DND-41 (cell line): ENCODE measurements around the gene MED14.

Experiments
- ATAC-seq: fragments of 200-7000 bp; cut with Tn5 transposase; 3 replicates; pipeline ENCODE4 v1.9.1; 2021; ENCODE audit warnings: low read depth; ENCODE audit not compliant: insufficient read depth
- DNase-seq: peaks from one replicate; pipeline ENCODE4 v3.0.0-alpha.2; 2020
- H2AFZ ChIP-seq: 2 replicates; pipeline ENCODE4 v1.6.0; 2012; ENCODE audit warnings: low read depth, low read length
- H3K27ac ChIP-seq: 2 replicates; pipeline ENCODE4 v1.5.1; 2012; ENCODE audit warnings: low read length, inconsistent platforms
- H3K27me3 ChIP-seq: fragments of 200-600 bp; sonication (generic); 2 replicates; pipeline ENCODE4 v1.6.0; 2012; ENCODE audit warnings: low read length, mild to moderate bottlenecking, inconsistent platforms; ENCODE audit not compliant: insufficient read depth, poor library complexity
- H3K36me3 ChIP-seq: 2 replicates; pipeline ENCODE4 v1.5.1; 2012; ENCODE audit warnings: low read length, inconsistent platforms; ENCODE audit not compliant: insufficient read depth
- H3K4me1 ChIP-seq: 2 replicates; pipeline ENCODE4 v1.5.1; 2012; ENCODE audit warnings: mild to moderate bottlenecking, low read length; ENCODE audit not compliant: insufficient read depth
- H3K4me2 ChIP-seq: 2 replicates; pipeline ENCODE4 v1.6.0; 2012; ENCODE audit warnings: mild to moderate bottlenecking, moderate library complexity, low read length, inconsistent platforms; ENCODE audit not compliant: insufficient read depth
- H3K4me3 ChIP-seq, 2 experiments: fragments of 200-600 bp in 1 of 2; shearing (Covaris generic) in 1 of 2; 2 replicates each; pipeline ENCODE4 v1.5.1; 2012 to 2016; ENCODE audit warnings: inconsistent platforms in 2 of 2, low read length in 2 of 2, mild to moderate bottlenecking in 2 of 2, low read depth in 1 of 2, moderate library complexity in 1 of 2
- H3K79me2 ChIP-seq: 2 replicates; pipeline ENCODE4 v1.6.0; 2012; ENCODE audit warnings: low read length, inconsistent platforms; ENCODE audit not compliant: insufficient read depth
- H3K9ac ChIP-seq: 2 replicates; pipeline ENCODE4 v1.6.0; 2012; ENCODE audit warnings: low read depth, mild to moderate bottlenecking, inconsistent platforms, low read length, moderate library complexity
- H3K9me3 ChIP-seq: 2 replicates; pipeline ENCODE4 v1.5.1; 2012; ENCODE audit warnings: low read length, moderate library complexity, mild to moderate bottlenecking, inconsistent platforms; ENCODE audit not compliant: insufficient read depth, severe bottlenecking
- H4K20me1 ChIP-seq: 2 replicates; pipeline ENCODE4 v1.6.0; 2012; ENCODE audit warnings: low read length; ENCODE audit not compliant: insufficient read depth
- EZH2 ChIP-seq: IDR thresholded peaks from 3 replicates; pipeline ENCODE4 v1.6.1; 2012; ENCODE audit warnings: borderline replicate concordance, low read depth, mild to moderate bottlenecking, moderate library complexity, low read length, inconsistent platforms; ENCODE audit not compliant: severe bottlenecking
- TF ChIP-seq, protein P1 (sequence below): IDR thresholded peaks from 2 replicates; pipeline ENCODE4 v1.5.1; 2012; ENCODE audit warnings: borderline replicate concordance, low read length, moderate library complexity, mild to moderate bottlenecking; ENCODE audit not compliant: poor library complexity, severe bottlenecking; ENCODE audit errors: extremely low read depth

MED14 gene

DNA sequence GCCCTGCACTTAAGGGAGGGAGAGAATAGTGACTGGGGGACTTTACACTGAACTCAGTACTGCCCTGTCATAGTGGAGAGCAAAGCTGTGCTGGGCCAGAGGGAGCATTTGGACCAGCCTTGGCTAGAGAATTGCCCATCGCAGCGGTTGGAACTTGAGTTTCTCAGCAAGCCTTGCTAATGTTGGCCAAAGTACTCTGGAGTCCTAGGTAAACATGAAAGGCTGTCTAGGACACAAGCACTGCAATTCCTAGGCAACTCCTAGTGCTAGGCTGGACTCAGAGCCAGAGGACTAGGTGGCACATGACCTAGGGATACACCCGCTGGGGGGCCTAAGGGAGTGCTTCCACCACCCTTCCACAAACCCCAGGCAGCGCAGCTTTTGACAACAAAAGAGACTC lies 15.0 kb downstream of the MED14 start:
- Histone ChIP-seq H3K4me1 (no peaks in the 10 kb centered on the region), H3K4me3 (no peak overlapping the region), H2AFZ (no peak overlapping the region), H3K36me3 (peaks cover 24% of the 10 kb centered on the region), H3K79me2 (peaks cover 69% of the 10 kb centered on the region), H3K4me2 (no peak overlapping the region), H3K27ac (no peak overlapping the region), H4K20me1 (no peaks in the 10 kb centered on the region), H3K9me3 (no peaks in the 10 kb centered on the region), H3K9ac (no peak overlapping the region), H3K27me3 (no peaks in the 10 kb centered on the region)
- DNase-seq, result no peak
- TF ChIP-seq, protein P1, sequence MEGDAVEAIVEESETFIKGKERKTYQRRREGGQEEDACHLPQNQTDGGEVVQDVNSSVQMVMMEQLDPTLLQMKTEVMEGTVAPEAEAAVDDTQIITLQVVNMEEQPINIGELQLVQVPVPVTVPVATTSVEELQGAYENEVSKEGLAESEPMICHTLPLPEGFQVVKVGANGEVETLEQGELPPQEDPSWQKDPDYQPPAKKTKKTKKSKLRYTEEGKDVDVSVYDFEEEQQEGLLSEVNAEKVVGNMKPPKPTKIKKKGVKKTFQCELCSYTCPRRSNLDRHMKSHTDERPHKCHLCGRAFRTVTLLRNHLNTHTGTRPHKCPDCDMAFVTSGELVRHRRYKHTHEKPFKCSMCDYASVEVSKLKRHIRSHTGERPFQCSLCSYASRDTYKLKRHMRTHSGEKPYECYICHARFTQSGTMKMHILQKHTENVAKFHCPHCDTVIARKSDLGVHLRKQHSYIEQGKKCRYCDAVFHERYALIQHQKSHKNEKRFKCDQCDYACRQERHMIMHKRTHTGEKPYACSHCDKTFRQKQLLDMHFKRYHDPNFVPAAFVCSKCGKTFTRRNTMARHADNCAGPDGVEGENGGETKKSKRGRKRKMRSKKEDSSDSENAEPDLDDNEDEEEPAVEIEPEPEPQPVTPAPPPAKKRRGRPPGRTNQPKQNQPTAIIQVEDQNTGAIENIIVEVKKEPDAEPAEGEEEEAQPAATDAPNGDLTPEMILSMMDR, result no peak
- TF ChIP-seq EZH2, result no peak
- ATAC-seq, result no peak

DNA sequence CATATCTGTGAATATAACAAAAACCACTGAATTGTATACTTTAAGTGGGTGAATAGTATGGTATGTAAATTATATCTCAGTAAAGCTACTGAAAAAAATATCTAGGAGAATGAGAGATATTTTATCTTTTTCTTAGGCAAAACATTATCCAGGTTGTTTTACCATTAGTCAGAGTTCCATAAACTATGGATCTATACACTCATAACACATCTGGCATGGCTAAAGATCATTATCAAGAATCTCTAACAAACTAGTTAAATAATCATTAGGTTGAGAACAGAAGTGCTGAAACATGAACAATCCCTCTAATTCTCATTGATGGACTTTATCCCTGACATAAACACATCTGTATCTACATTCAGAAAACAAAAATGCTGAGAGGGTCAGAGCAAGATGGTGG lies 15.6 kb downstream of the MED14 start:
- no peaks in the 10 kb centered on the region for H3K9me3 ChIP-seq
- DNase-seq, result no peak
- H3K27ac ChIP-seq, result no peak overlapping the region
- ATAC-seq, result no peak
- H3K4me1 ChIP-seq, result no peaks in the 10 kb centered on the region
- peaks cover 69% of the 10 kb centered on the region for H3K79me2 ChIP-seq
- H3K27me3 ChIP-seq, result no peaks in the 10 kb centered on the region
- H3K9ac ChIP-seq, result no peak overlapping the region
- no peak overlapping the region for H3K4me3 ChIP-seq
- H3K36me3 ChIP-seq, result peaks cover 24% of the 10 kb centered on the region
- no peak overlapping the region for H2AFZ ChIP-seq
- H3K4me2 ChIP-seq, result no peak overlapping the region
- H4K20me1 ChIP-seq, result no peaks in the 10 kb centered on the region
- TF ChIP-seq, protein P1, result no peak
- no peak for TF ChIP-seq EZH2

DNA sequence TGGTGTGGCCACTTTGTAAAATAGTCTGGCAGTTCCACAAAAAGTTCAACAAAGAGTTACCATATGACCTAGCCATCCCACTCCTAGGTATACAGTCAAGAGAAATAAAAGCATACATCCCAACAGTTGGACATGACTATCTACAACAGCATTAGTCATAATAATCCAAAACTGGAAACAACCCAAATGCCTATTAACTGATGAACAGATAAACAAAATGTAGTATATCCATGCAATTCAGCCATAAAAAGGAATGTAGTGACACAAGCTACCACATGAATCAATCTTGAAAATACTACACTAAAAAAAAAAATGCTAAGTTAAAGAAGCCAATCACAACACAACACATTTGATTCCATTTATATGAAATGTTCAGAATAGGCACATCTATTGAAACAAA lies 16.1 kb downstream of the MED14 start:
- Histone ChIP-seq H3K9me3 (no peaks in the 10 kb centered on the region), H2AFZ (no peak overlapping the region), H3K4me3 (no peak overlapping the region), H3K36me3 (peaks cover 27% of the 10 kb centered on the region), H3K9ac (no peak overlapping the region), H3K79me2 (peaks cover 72% of the 10 kb centered on the region), H3K27ac (no peak overlapping the region), H3K4me1 (no peaks in the 10 kb centered on the region), H4K20me1 (no peaks in the 10 kb centered on the region), H3K4me2 (no peak overlapping the region), H3K27me3 (no peaks in the 10 kb centered on the region)
- no peak for TF ChIP-seq EZH2
- TF ChIP-seq, protein P1, result no peak
- no peak for DNase-seq
- ATAC-seq, result no peak

DNA sequence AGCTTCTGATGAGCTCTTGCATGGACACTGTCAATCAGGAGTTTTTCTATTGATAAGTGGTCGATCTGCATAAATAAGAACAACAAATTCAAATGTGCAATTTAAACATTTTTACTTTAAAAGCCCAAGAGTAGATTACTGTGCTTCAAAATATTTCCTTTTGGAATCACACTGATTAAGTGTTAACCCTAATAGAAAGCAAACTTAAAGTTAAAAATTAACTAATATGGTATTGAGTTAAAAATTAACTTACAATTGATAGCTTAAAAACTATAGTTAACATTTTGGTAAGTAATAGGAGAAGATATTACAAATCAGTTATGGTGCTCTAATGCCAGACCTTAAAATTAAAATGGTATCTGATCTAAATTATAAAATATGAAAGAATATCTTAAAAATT lies 25.9 kb downstream of the MED14 start:
- Histone ChIP-seq H3K36me3 (peaks cover 39% of the 10 kb centered on the region), H3K9ac (no peak overlapping the region), H3K4me3 (no peak overlapping the region), H3K27me3 (no peaks in the 10 kb centered on the region), H3K4me1 (no peaks in the 10 kb centered on the region), H3K79me2 (peaks cover 6% of the 10 kb centered on the region; the same call in 1 of the 2 replicates), H3K27ac (no peak overlapping the region), H3K9me3 (no peaks in the 10 kb centered on the region), H2AFZ (no peak overlapping the region), H4K20me1 (no peaks in the 10 kb centered on the region), H3K4me2 (no peak overlapping the region)
- ATAC-seq, result no peak
- TF ChIP-seq, protein P1, result no peak
- TF ChIP-seq EZH2, result no peak
- no peak for DNase-seq
